Activated CD8-positive, alpha-beta memory T cell treated with anti-CD3 and anti-CD28 coated beads for 4 hours (primary cell): ENCODE data around the gene TSGA10IP.

ENCODE experiments used
- DNase-seq, 2 donors: peaks; one replicate each; pipeline ENCODE4 v3.0.0-alpha.2; 2020; ENCODE audit warnings: low read depth in 2 of 2

The TSGA10IP gene

GRCh38 chr11:65976216-65977176, 31.2 kb downstream of the TSGA10IP start:
- no peak for DNase-seq

- DNase-seq: no peak
Measured at GRCh38 chr11:65977621-65978390, 32.5 kb downstream of the TSGA10IP start.

- DNase-seq: no peak
Measured at GRCh38 chr11:65978391-65979238, 33.3 kb downstream of the TSGA10IP start.

GRCh38 chr11:65979261-65979759, 34.0 kb downstream of the TSGA10IP start:
- no peak for DNase-seq

- DNase-seq: no peak
Measured at GRCh38 chr11:65981101-65981740, 35.9 kb downstream of the TSGA10IP start.

- DNase-seq: no peak
Measured at GRCh38 chr11:65981972-65982823, 36.9 kb downstream of the TSGA10IP start.

- no peak for DNase-seq
Measured at GRCh38 chr11:65982824-65983588, 37.7 kb downstream of the TSGA10IP start.

- no peak for DNase-seq
Measured at GRCh38 chr11:65983589-65983987, 38.3 kb downstream of the TSGA10IP start.

GRCh38 chr11:65987336-65987735, 42.1 kb downstream of the TSGA10IP start:
- DNase-seq: no peak

GRCh38 chr11:65988791-65989592, 43.7 kb downstream of the TSGA10IP start:
- peak; percentile 82 to 83 for DNase-seq

- no peak for DNase-seq
Measured at GRCh38 chr11:65992056-65992455, 46.8 kb downstream of the TSGA10IP start.

- no peak for DNase-seq
Measured at GRCh38 chr11:65997286-65997685, 52.0 kb downstream of the TSGA10IP start.

- DNase-seq: peak; percentile 87
Measured at GRCh38 chr11:66001942-66002647, 56.8 kb downstream of the TSGA10IP start, which contains the start of the genes BANF1 and EIF1AD. TSS of gene BANF1 (plus strand) at chr11:66002503. CDS start at chr11:66003251, 748 bp downstream. TSS of gene EIF1AD (minus strand) at chr11:66002157. CDS start at chr11:66000389, 1,768 bp downstream.

- peak in 1 of 2 donors; percentile 52 for DNase-seq
Measured at GRCh38 chr11:66002648-66003225, 57.5 kb downstream of the TSGA10IP start.

GRCh38 chr11:66003291-66003690, 58.0 kb downstream of the TSGA10IP start:
- no peak for DNase-seq

- DNase-seq: no peak
Measured at GRCh38 chr11:66004186-66004585, 58.9 kb downstream of the TSGA10IP start.
